HEK293T (cell line): ENCODE data around the gene LRRFIP1.

Experiments used
- ARNT ChIP-seq: fragments of 450-650 bp; IDR thresholded peaks from 2 replicates; pipeline ENCODE4 v1.6.1; 2017; ENCODE audit warnings: mild to moderate bottlenecking
- BHLHE40 ChIP-seq: fragments of 450-650 bp; IDR thresholded peaks from 2 replicates; pipeline ENCODE4 v1.6.1; 2016; ENCODE audit warnings: mild to moderate bottlenecking, moderate library complexity, borderline replicate concordance
- ELF4 ChIP-seq: fragments of 450-650 bp; IDR thresholded peaks from 2 replicates; pipeline ENCODE4 v1.6.1; 2017; ENCODE audit warnings: antibody characterized with exemption
- FOXA1 ChIP-seq: fragments of 450-650 bp; IDR thresholded peaks from 2 replicates; pipeline ENCODE4 v1.6.1; 2016; ENCODE audit warnings: mild to moderate bottlenecking
- FOXK2 ChIP-seq: fragments of 450-650 bp; IDR thresholded peaks from 2 replicates; pipeline ENCODE4 v1.6.1; 2016; ENCODE audit warnings: mild to moderate bottlenecking
- HDGF ChIP-seq: fragments of 450-650 bp; IDR thresholded peaks from 2 replicates; pipeline ENCODE4 v1.6.1; 2017; ENCODE audit warnings: antibody characterized with exemption, borderline replicate concordance
- L3MBTL2 ChIP-seq: fragments of 450-650 bp; conservative IDR thresholded peaks from 2 replicates; pipeline ENCODE4 v1.6.1; 2016; ENCODE audit warnings: mild to moderate bottlenecking
- NFRKB ChIP-seq: fragments of 450-650 bp; IDR thresholded peaks from 2 replicates; pipeline ENCODE4 v1.6.1; 2016; ENCODE audit warnings: mild to moderate bottlenecking, moderate library complexity
- SP1 ChIP-seq: fragments of 450-650 bp; IDR thresholded peaks from 2 replicates; pipeline ENCODE4 v1.6.1; 2017
- TARDBP ChIP-seq: fragments of 450-650 bp; IDR thresholded peaks from 2 replicates; pipeline ENCODE4 v1.6.1; 2016
- ZNF384 ChIP-seq: fragments of 450-650 bp; IDR thresholded peaks from 2 replicates; pipeline ENCODE4 v1.6.1; 2016
- TF ChIP-seq, protein P1 (sequence below): fragments of 450-650 bp; IDR thresholded peaks from 2 replicates; pipeline ENCODE4 v1.6.1; 2016

DNA sequence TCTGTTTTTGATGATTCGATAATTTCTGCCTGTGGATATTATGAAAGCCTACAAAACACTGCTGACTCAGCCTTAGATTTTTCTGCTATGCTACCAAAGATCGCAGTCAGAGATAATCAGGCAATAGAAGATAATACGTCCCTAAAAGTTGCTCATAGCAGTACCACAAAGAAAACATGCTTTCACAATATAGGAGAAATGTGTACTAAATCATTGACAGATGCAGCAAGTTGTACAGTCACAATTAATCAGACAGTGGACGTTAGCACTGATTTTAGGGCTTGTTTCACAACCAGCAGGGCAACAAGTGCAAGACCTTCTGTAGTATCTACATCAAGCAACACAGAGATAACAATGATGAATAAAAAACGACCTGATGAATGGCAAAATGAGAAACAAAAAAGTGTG is 190.7 kb downstream of the LRRFIP1 start:
- TF ChIP-seq NFRKB (no peak), ELF4 (no peak), FOXA1 (no peak), ZNF384 (no peak), TARDBP (no peak), BHLHE40 (no peak), ARNT (no peak), HDGF (no peak), FOXK2 (no peak), L3MBTL2 (no peak), SP1 (no peak)
- TF ChIP-seq, protein P1, sequence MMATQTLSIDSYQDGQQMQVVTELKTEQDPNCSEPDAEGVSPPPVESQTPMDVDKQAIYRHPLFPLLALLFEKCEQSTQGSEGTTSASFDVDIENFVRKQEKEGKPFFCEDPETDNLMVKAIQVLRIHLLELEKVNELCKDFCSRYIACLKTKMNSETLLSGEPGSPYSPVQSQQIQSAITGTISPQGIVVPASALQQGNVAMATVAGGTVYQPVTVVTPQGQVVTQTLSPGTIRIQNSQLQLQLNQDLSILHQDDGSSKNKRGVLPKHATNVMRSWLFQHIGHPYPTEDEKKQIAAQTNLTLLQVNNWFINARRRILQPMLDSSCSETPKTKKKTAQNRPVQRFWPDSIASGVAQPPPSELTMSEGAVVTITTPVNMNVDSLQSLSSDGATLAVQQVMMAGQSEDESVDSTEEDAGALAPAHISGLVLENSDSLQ = no peak
